ENCODE results near the gene SOX10.

The SOX10 gene

GRCh38 chr22:37930270-37930951 is 53.9 kb downstream of the SOX10 start:
- no peaks in the 10 kb centered on the region for H3K27me3 ChIP-seq (ENCODE audit: control insufficient read depth, insufficient read depth, low read length, poor library complexity, severe bottlenecking)
- H3K4me1 ChIP-seq (ENCODE audit: control insufficient read depth, insufficient read depth, low read length), result no peaks in the 10 kb centered on the region
- no peaks in the 10 kb centered on the region for H3K9me3 ChIP-seq (ENCODE audit: control insufficient read depth, low read length)
- 88 to 93% methylated on average over 11 of the region's 11 CpGs for WGBS, 2 experiments
- no peak overlapping the region for H3K27ac ChIP-seq (ENCODE audit: insufficient read depth, low read depth, low read length, poor library complexity, severe bottlenecking)
- no peaks in the 10 kb centered on the region for H3K36me3 ChIP-seq (ENCODE audit: control insufficient read depth, insufficient read depth, low read length)
- H3K4me3 ChIP-seq (ENCODE audit: insufficient read depth, low read depth, low read length), result no peak overlapping the region

DNA sequence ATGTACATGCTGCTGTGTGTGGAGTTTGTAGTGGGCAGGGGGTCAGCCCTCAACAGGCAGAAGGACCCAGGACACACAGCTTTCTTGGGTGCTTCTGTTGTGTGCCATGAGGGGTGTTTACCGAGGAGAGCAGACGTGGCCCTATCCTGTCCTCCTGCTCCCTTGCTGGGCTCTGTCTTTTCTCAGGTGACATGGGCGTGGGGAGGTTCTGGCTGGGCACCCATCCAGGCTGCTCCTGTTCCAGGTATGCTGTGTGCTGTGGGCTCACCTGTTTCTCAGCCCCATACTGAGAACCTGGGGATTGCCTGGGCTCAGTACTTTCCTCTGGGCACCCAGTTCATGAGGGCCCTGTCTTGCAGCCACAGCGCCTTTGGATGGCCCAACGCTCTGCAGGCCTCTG is 55.0 kb downstream of the SOX10 start:
- Histone ChIP-seq H3K4me3 (ENCODE audit: insufficient read depth, low read depth, low read length) (no peak overlapping the region), H3K36me3 (ENCODE audit: control insufficient read depth, insufficient read depth, low read length) (no peaks in the 10 kb centered on the region)
- 95 to 97% methylated on average over 5 of the region's 5 CpGs for WGBS, 2 experiments

GRCh38 chr22:37927637-37927936 is 56.8 kb downstream of the SOX10 start:
- H3K9me3 ChIP-seq (ENCODE audit: control insufficient read depth, low read length), result no peaks in the 10 kb centered on the region
- H3K4me1 ChIP-seq (ENCODE audit: control insufficient read depth, insufficient read depth, low read length), result no peaks in the 10 kb centered on the region
- no peaks in the 10 kb centered on the region for H3K27me3 ChIP-seq (ENCODE audit: control insufficient read depth, insufficient read depth, low read length, poor library complexity, severe bottlenecking)
- H3K36me3 ChIP-seq (ENCODE audit: control insufficient read depth, insufficient read depth, low read length), result no peaks in the 10 kb centered on the region
- H3K4me3 ChIP-seq (ENCODE audit: insufficient read depth, low read depth, low read length), result no peak overlapping the region
- H3K27ac ChIP-seq (ENCODE audit: insufficient read depth, low read depth, low read length, poor library complexity, severe bottlenecking), result no peak overlapping the region
- 95 to 96% methylated on average over 5 of the region's 5 CpGs for WGBS, 2 experiments

More for the DNA sequence above, 55.0 kb downstream of the SOX10 start:
- H3K9me3 ChIP-seq (ENCODE audit: control insufficient read depth, low read length), result no peaks in the 10 kb centered on the region
- H3K4me1 ChIP-seq (ENCODE audit: control insufficient read depth, insufficient read depth, low read length), result no peaks in the 10 kb centered on the region
- no peak overlapping the region for H3K27ac ChIP-seq (ENCODE audit: insufficient read depth, low read depth, low read length, poor library complexity, severe bottlenecking)
- H3K27me3 ChIP-seq (ENCODE audit: control insufficient read depth, insufficient read depth, low read length, poor library complexity, severe bottlenecking), result no peaks in the 10 kb centered on the region

DNA sequence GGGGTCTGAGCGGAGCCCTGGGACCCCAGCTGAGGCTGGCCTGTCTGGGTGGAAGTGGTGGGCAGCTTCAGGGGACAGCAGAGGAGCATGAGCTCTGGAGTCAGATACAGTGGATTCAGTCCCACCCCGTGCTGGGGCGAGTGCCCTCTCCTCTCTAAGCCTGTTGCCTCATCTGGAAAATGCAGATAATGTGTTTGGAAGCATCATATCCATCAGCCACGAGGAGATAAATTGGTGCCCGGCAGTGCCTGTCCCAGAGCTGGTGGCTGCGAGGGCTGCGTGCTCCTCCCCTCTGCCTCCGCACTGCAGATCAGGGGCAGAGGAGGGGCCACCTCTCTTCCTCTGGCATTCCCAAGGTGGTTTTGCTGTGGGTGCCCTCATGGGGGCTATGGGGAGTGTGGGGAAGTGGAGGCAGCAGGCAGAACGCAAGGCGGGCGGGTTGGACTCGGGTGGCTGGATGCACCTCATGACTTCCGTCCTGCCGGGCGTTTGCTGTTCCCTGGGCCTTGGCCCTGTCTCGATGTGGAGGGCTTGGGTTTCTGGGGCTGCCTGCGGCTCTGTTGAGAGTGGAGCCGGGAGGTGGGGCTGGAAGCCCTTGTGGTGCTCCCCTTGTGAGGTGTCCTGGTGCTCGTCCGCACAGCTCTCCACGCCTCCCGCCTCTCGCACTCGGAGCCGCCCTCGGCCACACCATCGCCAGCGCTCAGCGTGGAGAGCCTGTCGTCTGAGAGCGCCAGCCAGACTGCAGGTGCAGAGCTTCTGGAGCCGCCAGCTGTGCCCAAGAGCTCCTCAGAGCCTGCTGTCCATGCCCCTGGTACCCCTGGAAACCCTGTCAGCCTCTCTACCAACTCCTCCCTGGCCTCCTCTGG is 57.4 kb downstream of the SOX10 start:
- Histone ChIP-seq H3K4me3 (ENCODE audit: insufficient read depth, low read depth, low read length) (no peak overlapping the region), H3K27ac (ENCODE audit: insufficient read depth, low read depth, low read length, poor library complexity, severe bottlenecking) (no peak overlapping the region), H3K27me3 (ENCODE audit: control insufficient read depth, insufficient read depth, low read length, poor library complexity, severe bottlenecking) (no peaks in the 10 kb centered on the region), H3K9me3 (ENCODE audit: control insufficient read depth, low read length) (no peaks in the 10 kb centered on the region), H3K36me3 (ENCODE audit: control insufficient read depth, insufficient read depth, low read length) (no peaks in the 10 kb centered on the region), H3K4me1 (ENCODE audit: control insufficient read depth, insufficient read depth, low read length) (no peaks in the 10 kb centered on the region)
- WGBS, 2 experiments, result 94% methylated on average over 32 of the region's 32 CpGs

- no peaks in the 10 kb centered on the region for H3K27me3 ChIP-seq (ENCODE audit: control insufficient read depth, insufficient read depth, low read length, poor library complexity, severe bottlenecking)
- no peaks in the 10 kb centered on the region for H3K9me3 ChIP-seq (ENCODE audit: control insufficient read depth, low read length)
- 94 to 95% methylated on average over 7 of the region's 7 CpGs for WGBS, 2 experiments
- no peaks in the 10 kb centered on the region for H3K4me1 ChIP-seq (ENCODE audit: control insufficient read depth, insufficient read depth, low read length)
- no peak overlapping the region for H3K4me3 ChIP-seq (ENCODE audit: insufficient read depth, low read depth, low read length)
- H3K27ac ChIP-seq (ENCODE audit: insufficient read depth, low read depth, low read length, poor library complexity, severe bottlenecking), result no peak overlapping the region
- H3K36me3 ChIP-seq (ENCODE audit: control insufficient read depth, insufficient read depth, low read length), result no peaks in the 10 kb centered on the region
These were observed 58.0 kb downstream of the SOX10 start for GRCh38 chr22:37926358-37926757.

- Histone ChIP-seq H3K4me1 (ENCODE audit: control insufficient read depth, insufficient read depth, low read length) (no peaks in the 10 kb centered on the region), H3K27me3 (ENCODE audit: control insufficient read depth, insufficient read depth, low read length, poor library complexity, severe bottlenecking) (no peaks in the 10 kb centered on the region), H3K9me3 (ENCODE audit: control insufficient read depth, low read length) (no peaks in the 10 kb centered on the region), H3K36me3 (ENCODE audit: control insufficient read depth, insufficient read depth, low read length) (no peaks in the 10 kb centered on the region), H3K4me3 (ENCODE audit: insufficient read depth, low read depth, low read length) (no peak overlapping the region), H3K27ac (ENCODE audit: insufficient read depth, low read depth, low read length, poor library complexity, severe bottlenecking) (no peak overlapping the region)
- WGBS, 2 experiments, result 95 to 96% methylated on average over 15 of the region's 15 CpGs
These were observed 58.6 kb downstream of the SOX10 start for GRCh38 chr22:37925767-37926166.

- WGBS, 2 experiments, result 88% methylated on average over 3 of the region's 3 CpGs
- no peak overlapping the region for H3K4me3 ChIP-seq (ENCODE audit: insufficient read depth, low read depth, low read length)
- H3K27me3 ChIP-seq (ENCODE audit: control insufficient read depth, insufficient read depth, low read length, poor library complexity, severe bottlenecking), result no peaks in the 10 kb centered on the region
- no peaks in the 10 kb centered on the region for H3K36me3 ChIP-seq (ENCODE audit: control insufficient read depth, insufficient read depth, low read length)
- H3K27ac ChIP-seq (ENCODE audit: insufficient read depth, low read depth, low read length, poor library complexity, severe bottlenecking), result no peak overlapping the region
- H3K4me1 ChIP-seq (ENCODE audit: control insufficient read depth, insufficient read depth, low read length), result no peaks in the 10 kb centered on the region
- no peaks in the 10 kb centered on the region for H3K9me3 ChIP-seq (ENCODE audit: control insufficient read depth, low read length)
These were observed 59.0 kb downstream of the SOX10 start for GRCh38 chr22:37925330-37925729.

DNA sequence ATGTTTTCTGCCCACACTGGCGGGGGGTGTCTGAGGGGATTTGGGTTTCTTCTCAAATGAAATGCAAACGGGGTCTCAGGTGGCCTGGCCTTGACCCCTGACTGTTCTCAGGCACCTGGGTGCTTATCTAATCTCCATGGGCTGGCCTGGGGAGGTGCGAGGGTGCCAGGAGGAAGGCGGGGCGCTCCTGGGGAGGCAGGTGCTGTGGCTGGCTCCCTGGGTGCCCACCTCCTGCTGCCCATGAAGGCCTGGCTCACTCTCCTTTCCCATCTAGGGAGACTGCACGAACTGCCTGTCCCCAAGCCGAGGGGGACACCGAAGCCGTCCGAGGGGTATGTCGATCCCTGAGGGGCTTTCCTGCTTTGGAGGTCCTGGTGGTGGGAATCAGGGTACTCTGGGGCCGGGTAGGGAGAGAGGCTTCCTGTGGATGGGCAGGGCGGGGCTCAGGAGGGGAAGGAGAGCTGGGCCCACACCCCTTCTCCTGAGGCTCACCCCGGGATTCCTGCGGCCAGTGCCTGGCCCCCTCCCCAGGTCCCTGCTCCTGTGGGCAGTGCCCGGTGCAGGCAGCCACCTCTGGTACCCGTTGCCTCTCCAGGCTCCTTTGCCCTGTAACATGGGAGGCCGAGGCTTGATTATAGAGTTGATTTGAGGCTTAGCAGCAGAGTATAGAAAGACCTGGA is 59.8 kb downstream of the SOX10 start:
- Histone ChIP-seq H3K9me3 (ENCODE audit: control insufficient read depth, low read length) (no peaks in the 10 kb centered on the region), H3K4me3 (ENCODE audit: insufficient read depth, low read depth, low read length) (no peak overlapping the region), H3K27ac (ENCODE audit: insufficient read depth, low read depth, low read length, poor library complexity, severe bottlenecking) (no peak overlapping the region), H3K36me3 (ENCODE audit: control insufficient read depth, insufficient read depth, low read length) (no peaks in the 10 kb centered on the region), H3K27me3 (ENCODE audit: control insufficient read depth, insufficient read depth, low read length, poor library complexity, severe bottlenecking) (no peaks in the 10 kb centered on the region), H3K4me1 (ENCODE audit: control insufficient read depth, insufficient read depth, low read length) (no peaks in the 10 kb centered on the region)
- WGBS, 2 experiments, result 93 to 96% methylated on average over 18 of the region's 18 CpGs

DNA sequence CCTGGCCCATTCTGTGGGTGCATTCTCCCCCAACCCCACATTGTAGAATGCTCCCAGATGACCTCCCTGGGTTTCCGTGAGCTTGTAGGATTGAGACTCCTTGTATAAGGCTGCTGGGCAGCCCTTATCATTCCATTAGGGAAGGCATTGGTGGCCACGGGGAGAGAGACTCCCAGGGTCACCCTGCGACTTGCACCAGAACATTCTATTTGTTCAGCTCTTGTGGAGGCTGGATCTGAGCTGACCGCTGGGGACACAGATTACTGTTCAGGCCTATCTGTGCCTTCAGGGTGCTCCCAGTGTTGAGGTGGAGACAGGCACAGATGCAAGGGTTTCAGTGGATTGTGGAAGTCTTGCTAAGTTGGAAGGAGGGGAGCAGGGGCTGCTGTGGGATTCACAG is 60.4 kb downstream of the SOX10 start:
- Histone ChIP-seq H3K36me3 (ENCODE audit: control insufficient read depth, insufficient read depth, low read length) (peaks cover 2% of the 10 kb centered on the region), H3K4me3 (ENCODE audit: insufficient read depth, low read depth, low read length) (no peak overlapping the region), H3K4me1 (ENCODE audit: control insufficient read depth, insufficient read depth, low read length) (no peaks in the 10 kb centered on the region), H3K27me3 (ENCODE audit: control insufficient read depth, insufficient read depth, low read length, poor library complexity, severe bottlenecking) (no peaks in the 10 kb centered on the region), H3K27ac (ENCODE audit: insufficient read depth, low read depth, low read length, poor library complexity, severe bottlenecking) (no peak overlapping the region), H3K9me3 (ENCODE audit: control insufficient read depth, low read length) (no peaks in the 10 kb centered on the region)
- WGBS, 2 experiments, result 91 to 94% methylated on average over 4 of the region's 4 CpGs
